Keratinocyte (primary cell): Measurements from ENCODE around the gene CASQ1. TPM values are rescaled to one million over a fixed set of nuclear protein-coding genes. Genes with fewer than 3 reads are reported as not detected.

ENCODE experiments used
- DNase-seq: peaks from one replicate; pipeline ENCODE4 v3.0.0-alpha.2; 2011; ENCODE audit warnings: low read depth, missing footprints, low spot score
- FAIRE-seq: peaks from 2 replicates; lab custom pipeline; 2011; peaks lifted over from hg19 to GRCh38; lab: Jason Lieb, UNC
- H2AFZ ChIP-seq: 2 replicates; pipeline ENCODE4 v1.6.0; 2012; ENCODE audit warnings: low read length, control low read depth, inconsistent platforms; ENCODE audit not compliant: control insufficient read depth
- H3K27ac ChIP-seq: 2 replicates; pipeline ENCODE4 v1.5.1; 2011; ENCODE audit warnings: low read length; ENCODE audit not compliant: control insufficient read depth, insufficient read depth
- H3K27me3 ChIP-seq: 3 replicates; pipeline ENCODE4 v1.6.0; 2011; ENCODE audit warnings: low read length; ENCODE audit not compliant: control insufficient read depth, insufficient read depth; ENCODE audit errors: extremely low read depth
- H3K36me3 ChIP-seq, 2 experiments: 2 replicates in 1 of 2; 3 replicates in 1 of 2; pipeline ENCODE4 v1.5.1; 2011; ENCODE audit warnings: low read length in 2 of 2, mild to moderate bottlenecking in 1 of 2; ENCODE audit not compliant: control insufficient read depth in 2 of 2, insufficient read depth in 2 of 2; ENCODE audit errors: extremely low read depth in 1 of 2
- H3K4me1 ChIP-seq: 3 replicates; pipeline ENCODE4 v1.5.1; 2011; ENCODE audit warnings: low read length; ENCODE audit not compliant: control insufficient read depth, insufficient read depth; ENCODE audit errors: extremely low read depth
- H3K4me2 ChIP-seq: 3 replicates; pipeline ENCODE4 v1.6.0; 2011; ENCODE audit warnings: low read depth, low read length; ENCODE audit not compliant: control insufficient read depth, insufficient read depth; ENCODE audit errors: extremely low read depth
- H3K4me3 ChIP-seq, 3 experiments: fragments of 200-600 bp in 1 of 3; sonication (generic) in 1 of 3; 2 replicates in 2 of 3; 3 replicates in 1 of 3; pipeline ENCODE4 v1.5.1; 2011 to 2016; ENCODE audit warnings: low read length in 3 of 3, mild to moderate bottlenecking in 3 of 3, control low read depth in 2 of 3, inconsistent platforms in 1 of 3, low read depth in 1 of 3, mixed read lengths in 1 of 3, mixed run types in 1 of 3, moderate library complexity in 1 of 3; ENCODE audit not compliant: control insufficient read depth in 2 of 3, insufficient read depth in 2 of 3; ENCODE audit errors: extremely low read depth in 1 of 3
- H3K79me2 ChIP-seq: 2 replicates; pipeline ENCODE4 v1.6.0; 2012; ENCODE audit warnings: low read length; ENCODE audit not compliant: control insufficient read depth, insufficient read depth
- H3K9ac ChIP-seq: 3 replicates; pipeline ENCODE4 v1.6.0; 2011; ENCODE audit warnings: low read length; ENCODE audit not compliant: control insufficient read depth, insufficient read depth; ENCODE audit errors: extremely low read depth
- H3K9me1 ChIP-seq: 3 replicates; pipeline ENCODE4 v1.6.0; 2011; ENCODE audit warnings: low read length; ENCODE audit not compliant: control insufficient read depth, insufficient read depth; ENCODE audit errors: extremely low read depth
- H3K9me3 ChIP-seq: 2 replicates; pipeline ENCODE4 v1.5.1; 2012; ENCODE audit warnings: low read depth, low read length; ENCODE audit not compliant: control insufficient read depth
- H4K20me1 ChIP-seq: 3 replicates; pipeline ENCODE4 v1.6.0; 2011; ENCODE audit warnings: low read length; ENCODE audit not compliant: control insufficient read depth, insufficient read depth; ENCODE audit errors: extremely low read depth
- CTCF ChIP-seq, 3 experiments: IDR thresholded peaks in 1 of 3; conservative IDR thresholded peaks in 1 of 3; optimal IDR thresholded peaks in 1 of 3; 2 replicates in 2 of 3; 3 replicates in 1 of 3; pipeline versions ENCODE3 to v1.5.1; 2011; ENCODE audit warnings: low read length in 3 of 3, mild to moderate bottlenecking in 3 of 3, moderate library complexity in 2 of 3, control low read depth in 1 of 3, inconsistent platforms in 1 of 3; ENCODE audit not compliant: insufficient read depth in 2 of 3; ENCODE audit errors: extremely low read depth in 1 of 3
- EZH2 ChIP-seq: IDR thresholded peaks from one replicate; pipeline ENCODE4 v1.6.1; 2012; ENCODE audit warnings: inconsistent platforms, mild to moderate bottlenecking, low read length, moderate library complexity
- dilution Hi-C: fragments of 300-500 bp; cut with MboI; formaldehyde crosslinking; loops from one replicate; pipeline ENCODE4 v1.7.0; 2020; ENCODE audit warnings: low sequenced_read_pairs; ENCODE audit not compliant: extremely low pct_ligation_motif_present
- polyA plus RNA-seq, 5 experiments: library from polyadenylated mRNA; depleted of rRNA in 3 of 5; stranded (reverse) in 3 of 5; stranded (forward) in 1 of 5; unstranded in 1 of 5; fragments of >200 nt; gene quantifications; 1 replicate in 1 of 5; 2 replicates in 3 of 5; 3 replicates in 1 of 5; pipeline versions ENCODE4 v1.2.1 to v1.2.3, GENCODE V29; 2011 to 2012; ENCODE audit warnings: missing spikeins in 2 of 5, low read depth in 1 of 5, low replicate concordance in 1 of 5

Gene CASQ1
- polyA plus RNA-seq, 1 donor (not counting 4 experiments of a cell fraction or from before 2014, with no cell fraction given) = not detected

- Histone ChIP-seq H2AFZ (no peak overlapping the region), H3K9ac (no peak overlapping the region), H3K4me1 (no peaks in the 10 kb centered on the region), H3K9me1 (no peaks in the 10 kb centered on the region), H3K27ac (no peak overlapping the region), H3K4me3 (no peak overlapping the region), H4K20me1 (no peaks in the 10 kb centered on the region), H3K79me2 (no peaks in the 10 kb centered on the region), H3K36me3 (no peaks in the 10 kb centered on the region), H3K27me3 (no peaks in the 10 kb centered on the region), H3K4me2 (no peak overlapping the region), H3K9me3 (no peaks in the 10 kb centered on the region)
- dilution Hi-C loops = loop anchor here (5.0 kb wide), 1 partner anchor 90 kb away; no protein-coding TSS in a partner anchor
- DNase-seq (no peak), FAIRE-seq (no peak)
- no peak for TF ChIP-seq CTCF (optimal IDR thresholded peaks at IDR 0.05 in 1 of 3, IDR thresholded peaks at IDR 0.05 in 1 of 3, conservative IDR thresholded peaks at IDR 0.05 in 1 of 3; ENCODE audit: extremely low read depth in 1 of 3, insufficient read depth in 2 of 3, low read length in 3 of 3)
- no peak for TF ChIP-seq EZH2
Measured at GRCh38 chr1:160197231-160197630, 6.9 kb downstream of the CASQ1 start.

- H3K9ac ChIP-seq = no peak overlapping the region
- FAIRE-seq = no peak
- no peaks in the 10 kb centered on the region for H3K9me3 ChIP-seq
- TF ChIP-seq EZH2 (no peak), CTCF (optimal IDR thresholded peaks at IDR 0.05 in 1 of 3, IDR thresholded peaks at IDR 0.05 in 1 of 3, conservative IDR thresholded peaks at IDR 0.05 in 1 of 3; ENCODE audit: extremely low read depth in 1 of 3, insufficient read depth in 2 of 3, low read length in 3 of 3) (no peak)
- H4K20me1 ChIP-seq = no peaks in the 10 kb centered on the region
- H3K4me1 ChIP-seq = peaks cover 6% of the 10 kb centered on the region
- no peaks in the 10 kb centered on the region for H3K9me1 ChIP-seq
- H3K36me3 ChIP-seq = no peaks in the 10 kb centered on the region
- H3K79me2 ChIP-seq = peaks cover 5% of the 10 kb centered on the region
- H3K4me2 ChIP-seq = no peak overlapping the region
- no peak for DNase-seq
- no peak overlapping the region for H2AFZ ChIP-seq
- dilution Hi-C loops = no loop called here
- H3K27ac ChIP-seq = no peak overlapping the region
- no peaks in the 10 kb centered on the region for H3K27me3 ChIP-seq
- no peak overlapping the region for H3K4me3 ChIP-seq
Measured at GRCh38 chr1:160200786-160201185, 10.4 kb downstream of the CASQ1 start.
